PFSK-1 (cell line): ENCODE results near the gene LSP1.
A peak's percentile ranks its signal among the peaks of the same experiment; 100 is the strongest.

Experiments
- FOXP2 ChIP-seq: optimal IDR thresholded peaks from 2 replicates; pipeline ENCODE3; 2011; ENCODE audit warnings: borderline replicate concordance, control low read depth, inconsistent platforms; ENCODE audit not compliant: insufficient read depth; ENCODE audit errors: extremely low read length, extremely low read depth
- POLR2AphosphoS5 ChIP-seq: IDR thresholded peaks from 2 replicates; pipeline ENCODE4 v1.6.1; 2012; ENCODE audit warnings: low read depth, mild to moderate bottlenecking, control low read depth, low read length, moderate library complexity
- REST ChIP-seq, 2 experiments: IDR thresholded peaks; 2 replicates each; pipeline versions ENCODE4 v1.6.1 to v1.8.0; 2011 to 2012; ENCODE audit warnings: low read depth in 2 of 2, low read length in 2 of 2, control low read depth in 1 of 2, inconsistent platforms in 1 of 2, mild to moderate bottlenecking in 1 of 2, moderate library complexity in 1 of 2; ENCODE audit not compliant: insufficient read depth in 1 of 2
- SIN3A ChIP-seq: IDR thresholded peaks from 2 replicates; pipeline ENCODE4 v1.6.1; 2012; ENCODE audit warnings: mild to moderate bottlenecking, low read length, moderate library complexity, borderline replicate concordance; ENCODE audit not compliant: insufficient read depth
- TAF1 ChIP-seq: IDR thresholded peaks from 2 replicates; pipeline ENCODE4 v1.6.1; 2012; ENCODE audit warnings: low read length, control low read depth, borderline replicate concordance; ENCODE audit not compliant: insufficient read depth

Gene LSP1

GRCh38 chr11:1870326-1870696, 17.4 kb downstream of the LSP1 start:
- no peak for TF ChIP-seq FOXP2
- no peak for TF ChIP-seq SIN3A
- no peak for TF ChIP-seq POLR2AphosphoS5
- no peak for TF ChIP-seq TAF1
- no peak for TF ChIP-seq REST (IDR thresholded peaks at IDR 0.05; ENCODE audit: insufficient read depth in 1 of 2, low read depth in 2 of 2, low read length in 2 of 2)

- TF ChIP-seq TAF1 (no peak), FOXP2 (peak; percentile 30), SIN3A (no peak)
Observed at GRCh38 chr11:1870721-1871466, 18.0 kb downstream of the LSP1 start.

- no peak for TF ChIP-seq POLR2AphosphoS5
- TF ChIP-seq TAF1 = no peak
- TF ChIP-seq SIN3A = no peak
- TF ChIP-seq FOXP2 = no peak
- TF ChIP-seq REST (IDR thresholded peaks at IDR 0.05; ENCODE audit: insufficient read depth in 1 of 2, low read depth in 2 of 2, low read length in 2 of 2) = no peak
Observed at GRCh38 chr11:1871531-1871930, 18.6 kb downstream of the LSP1 start.

- no peak for TF ChIP-seq REST (IDR thresholded peaks at IDR 0.05; ENCODE audit: insufficient read depth in 1 of 2, low read depth in 2 of 2, low read length in 2 of 2)
- no peak for TF ChIP-seq TAF1
- TF ChIP-seq FOXP2 = no peak
- TF ChIP-seq POLR2AphosphoS5 = no peak
- TF ChIP-seq SIN3A = no peak
Observed at GRCh38 chr11:1872267-1872985, 19.5 kb downstream of the LSP1 start.

- TF ChIP-seq FOXP2 (no peak), TAF1 (no peak), REST (IDR thresholded peaks at IDR 0.05; ENCODE audit: insufficient read depth in 1 of 2, low read depth in 2 of 2, low read length in 2 of 2) (no peak), SIN3A (no peak), POLR2AphosphoS5 (no peak)
Observed at GRCh38 chr11:1873048-1873812, 20.3 kb downstream of the LSP1 start.
